ENCODE measurements around the gene PCCA. TPM values are rescaled to one million over a fixed set of nuclear protein-coding genes. Genes with fewer than 3 reads are reported as not detected.
"Not testable (repeated sequence)": the region's sequence is repeated elsewhere in the genome, so short reads cannot be mapped to it uniquely, and the experiment has no call there.

The PCCA gene
- total RNA-seq, 4 donors from 2014 or later = 33.8 to 40.3 (median 39.0) TPM

DNA sequence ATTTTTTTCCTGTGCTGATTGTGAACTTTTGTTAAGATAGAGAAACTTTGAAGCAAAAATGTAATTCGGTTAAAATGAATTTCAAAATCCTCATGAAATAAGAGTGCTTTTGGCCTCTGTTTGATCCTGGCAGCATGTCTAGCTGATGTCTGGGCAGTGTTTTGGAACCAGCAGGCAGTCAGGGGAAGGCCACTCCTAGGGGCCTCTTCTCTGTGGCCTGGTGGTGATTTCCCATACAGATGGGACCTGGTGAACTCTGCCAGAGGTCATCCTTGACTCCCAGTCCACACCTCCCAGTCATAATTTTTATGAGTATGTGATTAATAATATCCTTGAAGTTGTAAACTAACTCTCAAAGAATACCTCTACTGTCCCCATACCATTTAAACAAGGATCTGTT lies 226.6 kb downstream of the PCCA start:
- H3K4me3 ChIP-seq = no peak overlapping the region
- H3K9me3 ChIP-seq = no peaks in the 10 kb centered on the region
- intact Hi-C loops (cut with DNase I) = no loop called here
- peaks cover 0 to 40% (median 9%) of the 10 kb centered on the region in 4 donors for H3K36me3 ChIP-seq
- H3K27me3 ChIP-seq = no peaks in the 10 kb centered on the region
- no peak for DNase-seq (ENCODE audit: extremely low spot score)
- H3K4me1 ChIP-seq = no peaks in the 10 kb centered on the region
- TF ChIP-seq POLR2AphosphoS5 (IDR thresholded peaks at IDR 0.05) (no peak), POLR2A (IDR thresholded peaks at IDR 0.05; ENCODE audit: low read depth) (no peak), EP300 (IDR thresholded peaks at IDR 0.05) (no peak)
- TF ChIP-seq, protein P1, sequence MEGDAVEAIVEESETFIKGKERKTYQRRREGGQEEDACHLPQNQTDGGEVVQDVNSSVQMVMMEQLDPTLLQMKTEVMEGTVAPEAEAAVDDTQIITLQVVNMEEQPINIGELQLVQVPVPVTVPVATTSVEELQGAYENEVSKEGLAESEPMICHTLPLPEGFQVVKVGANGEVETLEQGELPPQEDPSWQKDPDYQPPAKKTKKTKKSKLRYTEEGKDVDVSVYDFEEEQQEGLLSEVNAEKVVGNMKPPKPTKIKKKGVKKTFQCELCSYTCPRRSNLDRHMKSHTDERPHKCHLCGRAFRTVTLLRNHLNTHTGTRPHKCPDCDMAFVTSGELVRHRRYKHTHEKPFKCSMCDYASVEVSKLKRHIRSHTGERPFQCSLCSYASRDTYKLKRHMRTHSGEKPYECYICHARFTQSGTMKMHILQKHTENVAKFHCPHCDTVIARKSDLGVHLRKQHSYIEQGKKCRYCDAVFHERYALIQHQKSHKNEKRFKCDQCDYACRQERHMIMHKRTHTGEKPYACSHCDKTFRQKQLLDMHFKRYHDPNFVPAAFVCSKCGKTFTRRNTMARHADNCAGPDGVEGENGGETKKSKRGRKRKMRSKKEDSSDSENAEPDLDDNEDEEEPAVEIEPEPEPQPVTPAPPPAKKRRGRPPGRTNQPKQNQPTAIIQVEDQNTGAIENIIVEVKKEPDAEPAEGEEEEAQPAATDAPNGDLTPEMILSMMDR (IDR thresholded peaks at IDR 0.05) = no peak
- H3K27ac ChIP-seq (replicated peaks in 1 of 4) = no peak overlapping the region
- WGBS = 78% methylated on average over 1 of the region's 1 CpG

DNA sequence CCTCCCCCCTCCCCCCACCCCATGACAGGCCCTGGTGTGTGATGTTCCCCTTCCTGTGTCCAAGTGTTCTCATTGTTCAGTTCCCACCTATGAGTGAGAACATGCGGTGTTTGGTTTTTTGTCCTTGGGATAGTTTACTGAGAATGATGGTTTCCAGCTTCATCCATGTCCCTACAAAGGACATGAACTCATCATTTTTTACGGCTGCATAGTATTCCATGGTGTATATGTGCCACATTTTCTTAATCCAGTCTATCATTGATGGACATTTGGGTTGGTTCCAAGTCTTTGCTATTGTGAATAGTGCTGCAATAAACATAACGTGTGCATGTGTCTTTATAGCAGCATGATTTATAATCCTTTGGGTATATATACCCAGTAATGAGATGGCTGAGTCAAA lies 229.6 kb downstream of the PCCA start:
- H3K4me3 ChIP-seq; H3K27ac ChIP-seq (replicated peaks in 1 of 4); H3K27me3 ChIP-seq; intact Hi-C loops (cut with DNase I); H3K9me3 ChIP-seq; DNase-seq (ENCODE audit: extremely low spot score); H3K4me1 ChIP-seq: not testable (repeated sequence)
- WGBS = 94% methylated on average over 3 of the region's 3 CpGs
- peaks cover 0 to 38% (median 10%) of the 10 kb centered on the region in 4 donors for H3K36me3 ChIP-seq

DNA sequence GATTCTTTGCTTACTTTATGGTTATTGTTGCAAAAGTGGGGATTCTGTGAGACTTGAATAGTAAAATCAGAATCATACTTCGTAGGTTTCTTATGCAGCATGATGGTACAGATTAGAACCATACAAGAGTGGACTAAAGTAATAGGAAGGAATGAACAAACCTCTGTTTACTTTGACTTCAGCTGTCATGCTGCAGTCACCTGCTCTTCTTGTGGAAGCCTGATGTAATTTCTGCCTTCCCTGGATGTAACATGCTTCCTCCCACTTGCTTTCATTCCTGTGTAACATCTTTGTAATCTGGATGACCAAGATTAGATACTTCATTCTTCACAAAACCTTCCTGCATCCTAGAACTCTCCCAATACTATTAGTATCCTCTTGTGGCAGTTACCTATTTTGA lies 235.0 kb downstream of the PCCA start:
- no peaks in the 10 kb centered on the region for H3K9me3 ChIP-seq
- DNase-seq (ENCODE audit: extremely low spot score) = no peak
- no peak overlapping the region for H3K27ac ChIP-seq (replicated peaks in 1 of 4)
- TF ChIP-seq EP300 (IDR thresholded peaks at IDR 0.05) = no peak
- no peak for TF ChIP-seq POLR2A (IDR thresholded peaks at IDR 0.05; ENCODE audit: low read depth)
- TF ChIP-seq, protein P1 (IDR thresholded peaks at IDR 0.05) = no peak
- TF ChIP-seq POLR2AphosphoS5 (IDR thresholded peaks at IDR 0.05) = no peak
- H3K4me3 ChIP-seq = no peak overlapping the region
- WGBS = 95% methylated on average over 1 of the region's 1 CpG
- H3K36me3 ChIP-seq = peaks cover 7 to 36% (median 16%) of the 10 kb centered on the region in 4 donors
- no peaks in the 10 kb centered on the region for H3K4me1 ChIP-seq
- no peaks in the 10 kb centered on the region for H3K27me3 ChIP-seq
- intact Hi-C loops (cut with DNase I) = no loop called here

DNA sequence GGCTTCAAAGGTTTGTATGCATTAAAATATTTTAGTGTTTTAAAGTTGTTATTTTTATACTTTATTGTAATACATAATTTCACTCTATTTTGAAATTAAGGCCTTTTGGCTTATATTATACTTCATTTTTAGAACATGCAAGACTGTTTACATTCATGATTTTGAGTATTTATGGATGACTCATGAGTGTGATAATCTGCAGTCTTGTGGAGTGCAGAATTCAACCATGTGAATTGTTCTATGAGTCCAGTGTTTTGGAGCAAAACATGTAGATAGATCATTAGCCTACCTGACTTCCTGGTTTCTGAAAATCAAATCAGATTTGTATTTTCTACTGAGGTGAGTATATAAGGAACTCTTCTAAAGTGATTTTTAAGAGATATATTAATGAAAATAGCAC lies 241.8 kb downstream of the PCCA start:
- intact Hi-C loops (cut with DNase I) = no loop called here
- no peak overlapping the region for H3K27ac ChIP-seq (replicated peaks in 1 of 4)
- H3K4me1 ChIP-seq = no peaks in the 10 kb centered on the region
- no peaks in the 10 kb centered on the region for H3K9me3 ChIP-seq
- TF ChIP-seq POLR2AphosphoS5 (IDR thresholded peaks at IDR 0.05) (no peak), POLR2A (IDR thresholded peaks at IDR 0.05; ENCODE audit: low read depth) (no peak), EP300 (IDR thresholded peaks at IDR 0.05) (no peak)
- TF ChIP-seq, protein P1 (IDR thresholded peaks at IDR 0.05) = no peak
- no peak overlapping the region for H3K4me3 ChIP-seq
- peaks cover 0 to 21% (median 5%) of the 10 kb centered on the region in 4 donors for H3K36me3 ChIP-seq
- no peak for DNase-seq (ENCODE audit: extremely low spot score)
- H3K27me3 ChIP-seq = no peaks in the 10 kb centered on the region

DNA sequence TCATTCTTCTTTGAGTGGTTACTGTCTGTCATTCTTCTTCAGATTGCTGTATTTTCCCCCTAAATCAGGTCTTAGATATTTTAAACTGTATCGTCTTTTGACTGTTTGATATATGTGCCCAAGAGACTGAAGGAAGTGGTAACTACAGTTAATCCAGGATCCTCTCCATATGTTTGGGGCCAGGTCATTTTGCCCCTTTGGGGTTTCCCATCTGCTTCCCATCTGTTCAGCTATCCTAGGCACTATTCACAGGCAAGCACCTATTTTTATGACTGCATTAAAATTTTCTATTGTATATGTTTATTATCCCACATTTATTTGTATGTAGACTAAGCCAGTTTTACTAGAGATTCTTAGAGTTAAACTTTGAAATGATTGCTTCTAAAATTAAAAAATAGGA lies 244.2 kb downstream of the PCCA start:
- Histone ChIP-seq H3K4me1 (no peaks in the 10 kb centered on the region), H3K27ac (replicated peaks in 1 of 4) (no peak overlapping the region), H3K9me3 (no peaks in the 10 kb centered on the region), H3K4me3 (no peak overlapping the region), H3K36me3 (peaks cover 0 to 30% (median 5%) of the 10 kb centered on the region in 4 donors), H3K27me3 (no peaks in the 10 kb centered on the region)
- intact Hi-C loops (cut with DNase I) = no loop called here
- WGBS = 88% methylated on average over 1 of the region's 1 CpG
- DNase-seq (ENCODE audit: extremely low spot score) = no peak
- TF ChIP-seq POLR2A (IDR thresholded peaks at IDR 0.05; ENCODE audit: low read depth) = no peak

DNA sequence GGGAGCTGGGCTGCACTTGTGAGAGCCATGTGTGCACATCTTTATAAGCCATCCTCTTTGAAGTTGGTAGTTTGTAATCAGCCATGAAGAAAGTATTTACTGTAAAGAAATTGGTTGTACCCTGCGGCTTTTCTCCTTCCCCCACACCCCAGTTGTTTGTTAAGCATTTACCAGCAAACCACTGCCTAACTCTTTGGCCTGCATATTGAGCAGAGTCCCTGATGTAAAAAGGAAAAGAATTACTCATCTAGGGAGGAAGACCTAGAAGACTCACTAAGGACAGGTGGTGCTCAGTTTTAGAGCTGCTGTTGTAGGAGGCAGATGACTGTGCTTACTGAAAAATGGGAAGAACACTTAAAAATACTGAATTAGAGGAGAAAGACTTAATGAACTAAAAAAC lies 245.3 kb downstream of the PCCA start:
- no peak overlapping the region for H3K27ac ChIP-seq (replicated peaks in 1 of 4)
- no peak overlapping the region for H3K4me3 ChIP-seq
- intact Hi-C loops (cut with DNase I) = no loop called here
- H3K27me3 ChIP-seq = no peaks in the 10 kb centered on the region
- H3K9me3 ChIP-seq = no peaks in the 10 kb centered on the region
- 100% methylated on average over 1 of the region's 1 CpG for WGBS
- no peak for DNase-seq (ENCODE audit: extremely low spot score)
- H3K36me3 ChIP-seq = peaks cover 0 to 30% (median 5%) of the 10 kb centered on the region in 4 donors
- H3K4me1 ChIP-seq = no peaks in the 10 kb centered on the region
- TF ChIP-seq EP300 (IDR thresholded peaks at IDR 0.05) (no peak), POLR2A (IDR thresholded peaks at IDR 0.05; ENCODE audit: low read depth) (no peak)
- TF ChIP-seq, protein P1 (IDR thresholded peaks at IDR 0.05) = no peak

All from esophagus muscularis mucosa (tissue), 4 donors.